NK-92 (cell line): Measurements from ENCODE around the gene CALCOCO1.
"Not testable (repeated sequence)": the region's sequence is repeated elsewhere in the genome, so short reads cannot be mapped to it uniquely, and the experiment has no call there.

Source experiments
- DNase-seq: peaks from one replicate; lab custom pipeline; 2025; ENCODE audit not compliant: unreplicated experiment; lab: John Stamatoyannopoulos, UW

CALCOCO1 gene

GRCh38 chr12:53734425-53734824 is 7.2 kb upstream of the CALCOCO1 start:
- no peak for DNase-seq

GRCh38 chr12:53733807-53734200 is 6.6 kb upstream of the CALCOCO1 start:
- DNase-seq = no peak

- no peak for DNase-seq
Observed at GRCh38 chr12:53733051-53733806, 6.0 kb upstream of the CALCOCO1 start.

- DNase-seq = no peak
Observed at GRCh38 chr12:53729644-53730043, 2.4 kb upstream of the CALCOCO1 start.

- no peak for DNase-seq
Observed at GRCh38 chr12:53728206-53728605, 954 bp upstream of the CALCOCO1 start.

GRCh38 chr12:53726946-53727309 is 324 bp downstream of the CALCOCO1 start:
- DNase-seq = no peak

- DNase-seq = no peak
Observed at GRCh38 chr12:53726341-53726740, 911 bp downstream of the CALCOCO1 start.

- no peak for DNase-seq
Observed at GRCh38 chr12:53725824-53726223, 1.4 kb downstream of the CALCOCO1 start.

GRCh38 chr12:53722450-53723041 is 4.7 kb downstream of the CALCOCO1 start:
- no peak for DNase-seq

- DNase-seq = no peak
Observed at GRCh38 chr12:53720946-53721345, 6.3 kb downstream of the CALCOCO1 start.

- no peak for DNase-seq
Observed at GRCh38 chr12:53719649-53720048, 7.6 kb downstream of the CALCOCO1 start.

- DNase-seq = not testable (repeated sequence)
Observed at GRCh38 chr12:53718567-53718966, 8.7 kb downstream of the CALCOCO1 start.

GRCh38 chr12:53717319-53717718 is 9.9 kb downstream of the CALCOCO1 start:
- no peak for DNase-seq

- DNase-seq = no peak
Observed at GRCh38 chr12:53714004-53714403, 13.2 kb downstream of the CALCOCO1 start.

- DNase-seq = no peak
Observed at GRCh38 chr12:53713516-53713915, 13.7 kb downstream of the CALCOCO1 start.

GRCh38 chr12:53712059-53712643 is 15.1 kb downstream of the CALCOCO1 start:
- no peak for DNase-seq

- DNase-seq = no peak
Observed at GRCh38 chr12:53710091-53710490, 17.2 kb downstream of the CALCOCO1 start.

GRCh38 chr12:53709671-53710070 is 17.6 kb downstream of the CALCOCO1 start:
- DNase-seq = no peak

- DNase-seq = no peak
Observed at GRCh38 chr12:53706080-53706479, 21.2 kb downstream of the CALCOCO1 start.

- no peak for DNase-seq
Observed at GRCh38 chr12:53703756-53704155, 23.5 kb downstream of the CALCOCO1 start.

- no peak for DNase-seq
Observed at GRCh38 chr12:53701518-53702264, 25.6 kb downstream of the CALCOCO1 start.

GRCh38 chr12:53700567-53700966 is 26.7 kb downstream of the CALCOCO1 start:
- no peak for DNase-seq
